Measurements from ENCODE around the gene OR8K5. TPM values are rescaled to one million over a fixed set of nuclear protein-coding genes. Genes with fewer than 3 reads are reported as not detected.

Gene OR8K5
- polyA plus RNA-seq, 1 of the 3 experiments (the other 2 are of a cell fraction) = not detected

GRCh38 chr11:56183459-56183858, 23.3 kb upstream of the OR8K5 start:
- Histone ChIP-seq H3K9me3 (0 out of 2 replicates have a peak, but pooled peaks cover 3% of the 10 kb centered on the region), H3F3A (replicated peaks; ENCODE audit: insufficient read depth) (no peaks in the 10 kb centered on the region), H3K9ac (no peak overlapping the region), H4K20me1 (ENCODE audit: insufficient read depth) (no peaks in the 10 kb centered on the region), H3K4me2 (no peak overlapping the region), H3K4me1 (ENCODE audit: control insufficient read depth in 1 of 2, insufficient read depth in 2 of 2, low read depth in 1 of 2, low read length in 1 of 2) (no peaks in the 10 kb centered on the region), H3K9me2 (no peaks in the 10 kb centered on the region), H3K4me3 (ENCODE audit: low read depth in 2 of 2, low read length in 1 of 2) (no peak overlapping the region), H3K36me3 (replicated peaks in 1 of 2; ENCODE audit: control insufficient read depth in 1 of 2, insufficient read depth in 2 of 2, low read length in 1 of 2) (no peaks in the 10 kb centered on the region), H3K27ac (ENCODE audit: low read depth in 2 of 2, low read length in 1 of 2) (no peak overlapping the region), H3K27me3 (ENCODE audit: insufficient read depth) (no peaks in the 10 kb centered on the region), H2AFZ (ENCODE audit: low read depth) (no peak overlapping the region), H3K79me2 (ENCODE audit: insufficient read depth) (no peaks in the 10 kb centered on the region)
- ChIA-PET CTCF (no interaction called here), POLR2A (no interaction called here)
- DNase-seq = no peak
- no peak for TF ChIP-seq TCF12 (IDR thresholded peaks at IDR 0.05)
- no peak for TF ChIP-seq FOSL2 (IDR thresholded peaks at IDR 0.05; ENCODE audit: borderline replicate concordance, low read depth)
- TF ChIP-seq TEAD4 (IDR thresholded peaks at IDR 0.05; ENCODE audit: borderline replicate concordance, insufficient read depth) = no peak
- TF ChIP-seq, protein P1, sequence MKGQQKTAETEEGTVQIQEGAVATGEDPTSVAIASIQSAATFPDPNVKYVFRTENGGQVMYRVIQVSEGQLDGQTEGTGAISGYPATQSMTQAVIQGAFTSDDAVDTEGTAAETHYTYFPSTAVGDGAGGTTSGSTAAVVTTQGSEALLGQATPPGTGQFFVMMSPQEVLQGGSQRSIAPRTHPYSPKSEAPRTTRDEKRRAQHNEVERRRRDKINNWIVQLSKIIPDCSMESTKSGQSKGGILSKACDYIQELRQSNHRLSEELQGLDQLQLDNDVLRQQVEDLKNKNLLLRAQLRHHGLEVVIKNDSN (IDR thresholded peaks at IDR 0.05; ENCODE audit: borderline replicate concordance, low read depth) = no peak
- TF ChIP-seq RXRA (IDR thresholded peaks at IDR 0.05; ENCODE audit: borderline replicate concordance, low read depth) = no peak
- TF ChIP-seq, protein P2, sequence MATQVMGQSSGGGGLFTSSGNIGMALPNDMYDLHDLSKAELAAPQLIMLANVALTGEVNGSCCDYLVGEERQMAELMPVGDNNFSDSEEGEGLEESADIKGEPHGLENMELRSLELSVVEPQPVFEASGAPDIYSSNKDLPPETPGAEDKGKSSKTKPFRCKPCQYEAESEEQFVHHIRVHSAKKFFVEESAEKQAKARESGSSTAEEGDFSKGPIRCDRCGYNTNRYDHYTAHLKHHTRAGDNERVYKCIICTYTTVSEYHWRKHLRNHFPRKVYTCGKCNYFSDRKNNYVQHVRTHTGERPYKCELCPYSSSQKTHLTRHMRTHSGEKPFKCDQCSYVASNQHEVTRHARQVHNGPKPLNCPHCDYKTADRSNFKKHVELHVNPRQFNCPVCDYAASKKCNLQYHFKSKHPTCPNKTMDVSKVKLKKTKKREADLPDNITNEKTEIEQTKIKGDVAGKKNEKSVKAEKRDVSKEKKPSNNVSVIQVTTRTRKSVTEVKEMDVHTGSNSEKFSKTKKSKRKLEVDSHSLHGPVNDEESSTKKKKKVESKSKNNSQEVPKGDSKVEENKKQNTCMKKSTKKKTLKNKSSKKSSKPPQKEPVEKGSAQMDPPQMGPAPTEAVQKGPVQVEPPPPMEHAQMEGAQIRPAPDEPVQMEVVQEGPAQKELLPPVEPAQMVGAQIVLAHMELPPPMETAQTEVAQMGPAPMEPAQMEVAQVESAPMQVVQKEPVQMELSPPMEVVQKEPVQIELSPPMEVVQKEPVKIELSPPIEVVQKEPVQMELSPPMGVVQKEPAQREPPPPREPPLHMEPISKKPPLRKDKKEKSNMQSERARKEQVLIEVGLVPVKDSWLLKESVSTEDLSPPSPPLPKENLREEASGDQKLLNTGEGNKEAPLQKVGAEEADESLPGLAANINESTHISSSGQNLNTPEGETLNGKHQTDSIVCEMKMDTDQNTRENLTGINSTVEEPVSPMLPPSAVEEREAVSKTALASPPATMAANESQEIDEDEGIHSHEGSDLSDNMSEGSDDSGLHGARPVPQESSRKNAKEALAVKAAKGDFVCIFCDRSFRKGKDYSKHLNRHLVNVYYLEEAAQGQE (IDR thresholded peaks at IDR 0.05; ENCODE audit: low read depth, low read length) = no peak
- TF ChIP-seq EP300 (IDR thresholded peaks at IDR 0.05; ENCODE audit: borderline replicate concordance in 1 of 2, low read depth in 1 of 2, low read length in 1 of 2) = no peak
- TF ChIP-seq, protein P3, sequence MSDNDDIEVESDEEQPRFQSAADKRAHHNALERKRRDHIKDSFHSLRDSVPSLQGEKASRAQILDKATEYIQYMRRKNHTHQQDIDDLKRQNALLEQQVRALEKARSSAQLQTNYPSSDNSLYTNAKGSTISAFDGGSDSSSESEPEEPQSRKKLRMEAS (IDR thresholded peaks at IDR 0.05; ENCODE audit: low read depth) = no peak
- no peak for TF ChIP-seq NFIC (IDR thresholded peaks at IDR 0.05; ENCODE audit: borderline replicate concordance)
- no peak for TF ChIP-seq GATA2 (CRISPR knock-in tag; IDR thresholded peaks at IDR 0.05)

DNA sequence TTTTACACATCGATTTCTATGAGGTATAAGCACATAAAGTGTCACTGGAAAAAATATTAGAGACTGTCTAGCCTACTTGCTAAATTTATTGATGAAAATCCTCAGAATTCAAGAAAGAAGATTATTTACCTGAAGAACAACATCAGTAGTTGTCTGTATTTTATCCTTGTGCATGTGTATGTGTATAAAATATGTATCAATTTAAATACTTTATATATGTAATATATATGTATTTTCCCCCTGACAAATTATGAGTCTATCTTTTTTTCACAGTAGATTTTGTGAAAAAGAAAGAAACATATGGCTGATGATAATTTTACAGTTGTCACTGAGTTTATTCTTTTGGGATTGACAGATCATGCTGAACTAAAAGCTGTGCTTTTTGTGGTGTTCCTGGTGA, 16.2 kb upstream of the OR8K5 start, which contains the start of gene OR5J2:
Gene OR5J2, plus strand, starts transcription at position 301 of the 400 bp plus-strand sequence. Its CDS starts 0 bp downstream, at position 301.
- 0% methylated on average over 1 of the region's 1 CpG for WGBS (ENCODE audit: low lambda C conversion rate)
- no peak within 1 kb of the TSS for H3K27ac ChIP-seq (ENCODE audit: low read depth in 2 of 2, low read length in 1 of 2)
- ChIA-PET CTCF (no interaction called here), POLR2A (no interaction called here)
- H3K4me1 ChIP-seq (ENCODE audit: control insufficient read depth in 1 of 2, insufficient read depth in 2 of 2, low read depth in 1 of 2, low read length in 1 of 2) = no peaks in the 10 kb centered on the region
- no peak within 1 kb of the TSS for H3K4me2 ChIP-seq
- no peak within 1 kb of the TSS for H3K4me3 ChIP-seq (ENCODE audit: low read depth in 2 of 2, low read length in 1 of 2)
- no peaks in the 10 kb centered on the region for H3K36me3 ChIP-seq (replicated peaks in 1 of 2; ENCODE audit: control insufficient read depth in 1 of 2, insufficient read depth in 2 of 2, low read length in 1 of 2)
- H3K27me3 ChIP-seq (ENCODE audit: insufficient read depth) = no peaks in the 10 kb centered on the region
- H3K9me2 ChIP-seq = no peaks in the 10 kb centered on the region
- DNase-seq = no peak
- 0 out of 2 replicates have a peak, but pooled peaks cover 3% of the 10 kb centered on the region for H3K9me3 ChIP-seq
- no peaks in the 10 kb centered on the region for H4K20me1 ChIP-seq (ENCODE audit: insufficient read depth)
- H3K9ac ChIP-seq = no peak within 1 kb of the TSS
- H3K79me2 ChIP-seq (ENCODE audit: insufficient read depth) = no peaks in the 10 kb centered on the region
- TF ChIP-seq, protein P2 (IDR thresholded peaks at IDR 0.05; ENCODE audit: low read depth, low read length) = no peak
- TF ChIP-seq ZBTB33 (IDR thresholded peaks at IDR 0.05; ENCODE audit: borderline replicate concordance, low read depth) = no peak
- no peaks in the 10 kb centered on the region for H3F3A ChIP-seq (replicated peaks; ENCODE audit: insufficient read depth)
- H2AFZ ChIP-seq (ENCODE audit: low read depth) = no peak within 1 kb of the TSS
